Common myeloid progenitor, CD34-positive (primary cell): ENCODE measurements around the gene ZNF19.

Experiments used
- CTCF ChIA-PET: fragments of 350-600 bp; sonication (Branson Sonifier 250); formaldehyde crosslinking; loops from one replicate; lab custom pipeline; 2021; ENCODE audit warnings: antibody characterized with exemption; lab: Charles Lee
- POLR2A ChIA-PET: fragments of 350-600 bp; sonication (Branson Sonifier 250); formaldehyde crosslinking; loops from one replicate; lab custom pipeline; 2021; ENCODE audit warnings: antibody characterized with exemption; lab: Charles Lee
- DNase-seq, 3 donors: peaks; one replicate each; pipeline versions ENCODE4 v3.0.0 to v3.0.0-alpha.2; 2013
- H3K27ac ChIP-seq, 2 experiments: 1 replicate in 1 of 2; 2 replicates in 1 of 2; pipeline ENCODE4 v1.7.0; 2013; ENCODE audit warnings: inconsistent platforms in 2 of 2, low read length in 2 of 2, mild to moderate bottlenecking in 2 of 2, low read depth in 1 of 2, moderate library complexity in 1 of 2; ENCODE audit not compliant: severe bottlenecking in 2 of 2, insufficient read depth in 1 of 2, poor library complexity in 1 of 2
- H3K27me3 ChIP-seq, 5 experiments: replicated peaks in 2 of 5; 1 replicate in 3 of 5; 2 replicates in 2 of 5; pipeline versions ENCODE4 v1.6.1 to v1.7.0; 2013; ENCODE audit warnings: low read length in 4 of 5, mild to moderate bottlenecking in 2 of 5, moderate library complexity in 2 of 5, inconsistent platforms in 1 of 5; ENCODE audit not compliant: insufficient read depth in 5 of 5, control insufficient read depth in 4 of 5
- H3K36me3 ChIP-seq, 4 experiments: 1 replicate in 2 of 4; 2 replicates in 2 of 4; pipeline versions ENCODE4 v1.6.1 to v1.7.0; 2013; ENCODE audit warnings: low read length in 3 of 4, control low read depth in 1 of 4, mild to moderate bottlenecking in 1 of 4; ENCODE audit not compliant: control insufficient read depth in 4 of 4, insufficient read depth in 4 of 4
- H3K4me1 ChIP-seq, 4 experiments: 1 replicate in 3 of 4; 2 replicates in 1 of 4; pipeline versions ENCODE4 v1.6.1 to v1.7.1; 2013; ENCODE audit warnings: low read length in 3 of 4, mild to moderate bottlenecking in 3 of 4, control low read depth in 1 of 4, inconsistent platforms in 1 of 4, moderate library complexity in 1 of 4; ENCODE audit not compliant: control insufficient read depth in 4 of 4, insufficient read depth in 4 of 4; ENCODE audit errors: control extremely low read depth in 1 of 4
- H3K4me3 ChIP-seq, 7 experiments: 1 replicate in 4 of 7; 2 replicates in 3 of 7; pipeline versions ENCODE4 v1.5.1 to v1.7.0; 2013; ENCODE audit warnings: mild to moderate bottlenecking in 7 of 7, low read length in 6 of 7, moderate library complexity in 6 of 7, inconsistent platforms in 2 of 7, low read depth in 2 of 7, control low read depth in 1 of 7; ENCODE audit not compliant: insufficient read depth in 4 of 7, control insufficient read depth in 1 of 7; ENCODE audit errors: extremely low read depth in 1 of 7
- H3K9me3 ChIP-seq, 5 experiments: 1 replicate in 4 of 5; 2 replicates in 1 of 5; pipeline versions ENCODE4 v1.6.1 to v1.7.1; 2013; ENCODE audit warnings: low read length in 4 of 5, mild to moderate bottlenecking in 2 of 5, inconsistent platforms in 1 of 5, low read depth in 1 of 5, moderate library complexity in 1 of 5; ENCODE audit not compliant: control insufficient read depth in 4 of 5, insufficient read depth in 2 of 5; ENCODE audit errors: control extremely low read depth in 1 of 5
- WGBS: methylation state at CpG from one replicate; pipeline ENCODE4 v1.1.5; 2013; ENCODE audit not compliant: insufficient coverage; 5-methylcytosine and 5-hydroxymethylcytosine counted together

The ZNF19 gene

DNA sequence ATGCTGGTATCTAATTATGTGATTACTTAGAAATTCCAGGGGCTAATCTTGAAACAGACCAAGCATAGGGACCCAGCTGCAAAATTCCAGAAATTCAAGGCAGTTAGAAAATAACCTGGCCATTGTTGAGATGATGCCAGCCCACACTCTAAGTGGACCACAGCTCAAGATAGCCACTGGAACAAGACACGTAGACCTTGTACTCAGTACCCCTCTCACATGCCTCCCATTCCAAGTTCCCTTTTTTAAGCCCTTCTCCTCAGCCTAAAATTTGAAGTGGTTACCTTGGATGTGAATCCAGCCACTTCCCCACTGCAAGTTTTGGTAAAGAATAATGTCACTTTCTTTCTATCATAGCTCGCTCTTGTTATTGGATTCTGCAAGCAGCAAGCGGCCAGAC lies 4.1 kb upstream of the ZNF19 start:
- Histone ChIP-seq H3K4me1 (peaks cover 0 to 16% (median 7%) of the 10 kb centered on the region in 4 experiments), H3K27ac (no peak overlapping the region), H3K9me3 (no peaks in the 10 kb centered on the region), H3K4me3 (no peak overlapping the region), H3K36me3 (no peaks in the 10 kb centered on the region), H3K27me3 (peaks cover 0 to 3% (median 0%) of the 10 kb centered on the region in 5 experiments)
- ChIA-PET CTCF (interaction anchor here (1.0 to 1.9 kb wide), 3 partner anchors 10 to 81 kb away, joined by 3 to 12 read pairs (median 4); partner anchors contain the start of gene ZNF23), POLR2A (no interaction called here)
- DNase-seq = peak in 1 of 3 donors; percentile 18
- WGBS = 30% methylated on average over 1 of the region's 3 CpGs

GRCh38 chr16:71492786-71493185 lies 3.7 kb upstream of the ZNF19 start:
- Histone ChIP-seq H3K9me3 (no peaks in the 10 kb centered on the region), H3K4me1 (peaks cover 0 to 16% (median 7%) of the 10 kb centered on the region in 4 experiments), H3K4me3 (no peak overlapping the region), H3K27ac (peak overlapping the region in 1 of 2 experiments; percentile 25), H3K27me3 (peaks cover 0 to 3% (median 0%) of the 10 kb centered on the region in 5 experiments), H3K36me3 (no peaks in the 10 kb centered on the region)
- DNase-seq = no peak
- ChIA-PET POLR2A (no interaction called here), CTCF (interaction anchor here (1.0 to 1.9 kb wide), 2 partner anchors 9 to 80 kb away, joined by 3 to 12 read pairs; no protein-coding TSS in a partner anchor)
- 92% methylated on average over 1 of the region's 2 CpGs for WGBS

- WGBS = 100% methylated on average over 2 of the region's 3 CpGs
- Histone ChIP-seq H3K4me3 (no peak overlapping the region), H3K27me3 (peaks cover 0 to 3% (median 0%) of the 10 kb centered on the region in 5 experiments), H3K36me3 (no peaks in the 10 kb centered on the region), H3K4me1 (peaks cover 0 to 16% (median 7%) of the 10 kb centered on the region in 4 experiments), H3K9me3 (no peaks in the 10 kb centered on the region), H3K27ac (no peak overlapping the region)
- DNase-seq = no peak
- CTCF ChIA-PET = interaction anchor here (1.6 to 3.4 kb wide), 3 partner anchors 7 to 79 kb away, joined by 3 to 14 read pairs (median 12); partner anchors contain the start of gene ZNF23
- POLR2A ChIA-PET = interaction anchor here (1.1 kb wide), 1 partner anchor 10 kb away, joined by 3 read pairs; no protein-coding TSS in a partner anchor
Measured at GRCh38 chr16:71491054-71491453, 1.9 kb upstream of the ZNF19 start.

DNA sequence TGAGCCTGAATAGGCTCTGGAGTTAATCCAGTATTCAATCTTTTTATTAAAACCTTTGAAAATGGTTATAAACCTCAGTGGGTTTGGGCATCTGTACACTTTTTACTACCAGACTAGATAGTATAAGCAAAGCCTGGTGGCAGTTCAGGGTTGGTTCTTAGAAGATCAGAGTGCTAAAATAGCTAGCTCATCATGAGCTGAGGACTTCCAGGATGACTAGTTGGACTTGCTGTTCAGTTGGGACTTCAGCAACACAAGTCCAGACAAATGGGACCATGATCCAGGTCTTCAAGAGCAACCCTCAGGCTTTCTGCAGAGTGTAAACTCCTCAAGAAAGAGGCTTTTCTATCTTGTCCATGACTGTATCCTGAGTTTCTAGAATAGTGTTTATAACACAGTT lies 1.2 kb upstream of the ZNF19 start:
- POLR2A ChIA-PET = interaction anchor here (0.6 kb wide), 1 partner anchor 94 kb away, joined by 3 read pairs; no protein-coding TSS in a partner anchor
- Histone ChIP-seq H3K4me1 (peaks cover 0 to 16% (median 7%) of the 10 kb centered on the region in 4 experiments), H3K27me3 (peaks cover 0 to 3% (median 0%) of the 10 kb centered on the region in 5 experiments), H3K4me3 (no peak overlapping the region), H3K36me3 (no peaks in the 10 kb centered on the region), H3K9me3 (no peaks in the 10 kb centered on the region), H3K27ac (no peak overlapping the region)
- CTCF ChIA-PET = interaction anchor here (1.4 to 3.4 kb wide), 4 partner anchors 8 to 78 kb away, joined by 3 to 14 read pairs (median 8); no protein-coding TSS in a partner anchor
- DNase-seq = no peak

- POLR2A ChIA-PET = interaction anchor here (0.8 to 0.9 kb wide), 2 partner anchors 22 to 23 kb away, joined by 3 to 6 read pairs; partner anchors contain the start of gene ZNF23
- Histone ChIP-seq H3K4me3 (peak overlapping the region; percentile 70 to 96 (median 87)), H3K4me1 (peaks cover 4 to 22% (median 10%) of the 10 kb centered on the region in 4 experiments), H3K27me3 (peaks cover 0 to 3% (median 0%) of the 10 kb centered on the region in 5 experiments), H3K9me3 (no peaks in the 10 kb centered on the region), H3K27ac (peak overlapping the region; percentile 90 to 95), H3K36me3 (no peaks in the 10 kb centered on the region)
- CTCF ChIA-PET = interaction anchor here (1.1 to 1.5 kb wide), 5 partner anchors 9 to 72 kb away, joined by 3 to 9 read pairs (median 4); partner anchors contain the start of gene ZNF23
- DNase-seq = peak; percentile 90 to 95 (median 93)
- WGBS = 1% methylated on average over 36 of the region's 44 CpGs
Measured at GRCh38 chr16:71484006-71484893, 4.9 kb downstream of the ZNF19 start.

GRCh38 chr16:71482569-71482968 lies 6.6 kb downstream of the ZNF19 start:
- Histone ChIP-seq H3K27me3 (no peaks in the 10 kb centered on the region), H3K27ac (no peak overlapping the region), H3K36me3 (peaks cover 5 to 10% (median 5%) of the 10 kb centered on the region in 4 experiments), H3K9me3 (no peaks in the 10 kb centered on the region), H3K4me3 (no peak overlapping the region), H3K4me1 (peaks cover 4 to 22% (median 10%) of the 10 kb centered on the region in 4 experiments)
- 100% methylated on average over 1 of the region's 5 CpGs for WGBS
- ChIA-PET CTCF (interaction anchor here (0.9 to 1.5 kb wide), 4 partner anchors 10 to 22 kb away, joined by 3 to 4 read pairs (median 4); no protein-coding TSS in a partner anchor), POLR2A (no interaction called here)
- DNase-seq = no peak
